T-cell (primary cell): ENCODE measurements around the gene SLFN12L. TPM values are rescaled to one million over a fixed set of nuclear protein-coding genes. Genes with fewer than 3 reads are reported as not detected.
"Not testable (repeated sequence)": the region's sequence is repeated elsewhere in the genome, so short reads cannot be mapped to it uniquely, and the experiment has no call there.

Experiments used
- ATAC-seq, 4 experiments: fragments of 200-7000 bp in 3 of 4; fragments of 150-1000 bp in 1 of 4; cut with Tn5 transposase; replicated peaks in 1 of 4; 1 replicate in 3 of 4; 2 replicates in 1 of 4; pipeline ENCODE4 v1.10.0; 2021; ENCODE audit warnings: moderate library complexity in 3 of 4, mild to moderate bottlenecking in 2 of 4, moderate number of reproducible peaks in 1 of 4
- CTCF ChIA-PET, 2 donors: fragments of 300-600 bp; sonication (Branson Sonifier 250); formaldehyde crosslinking; loops; one replicate each; lab custom pipeline; 2022; ENCODE audit warnings: antibody characterized with exemption in 2 of 2; lab: Charles Lee
- POLR2A ChIA-PET, 2 donors: fragments of 300-600 bp; sonication (Branson Sonifier 250); formaldehyde crosslinking; loops; one replicate each; lab custom pipeline; 2022; ENCODE audit warnings: antibody characterized with exemption in 2 of 2; lab: Charles Lee
- DNase-seq, 35 experiments: peaks; one replicate each; pipeline versions ENCODE4 v3.0.0 to v3.0.0-alpha.2; 2013 to 2023
- H3K27ac ChIP-seq: one replicate; pipeline ENCODE4 v1.5.1; 2013; ENCODE audit warnings: low read length
- H3K27me3 ChIP-seq, 2 experiments: replicated peaks in 1 of 2; 1 replicate in 1 of 2; 2 replicates in 1 of 2; pipeline versions ENCODE4 v1.6.1 to v1.7.0; 2013; ENCODE audit warnings: low read length in 1 of 2, mixed read lengths in 1 of 2; ENCODE audit not compliant: control insufficient read depth in 2 of 2, insufficient read depth in 2 of 2; ENCODE audit errors: extremely low read depth in 1 of 2
- H3K36me3 ChIP-seq, 2 donors: 1 replicate in 1 of 2; 2 replicates in 1 of 2; pipeline versions ENCODE4 v1.6.1 to v1.7.0; 2013; ENCODE audit warnings: low read length in 1 of 2; ENCODE audit not compliant: control insufficient read depth in 2 of 2, insufficient read depth in 1 of 2; ENCODE audit errors: extremely low read depth in 1 of 2
- H3K4me1 ChIP-seq, 2 experiments: 1 replicate in 1 of 2; 2 replicates in 1 of 2; pipeline versions ENCODE4 v1.6.1 to v1.7.0; 2013; ENCODE audit warnings: low read length in 2 of 2, mixed read lengths in 1 of 2; ENCODE audit not compliant: insufficient read depth in 2 of 2, control insufficient read depth in 1 of 2; ENCODE audit errors: extremely low read depth in 1 of 2
- H3K4me3 ChIP-seq, 2 donors: 1 replicate in 1 of 2; 2 replicates in 1 of 2; pipeline versions ENCODE4 v1.5.1 to v1.7.0; 2013; ENCODE audit warnings: mild to moderate bottlenecking in 2 of 2, low read length in 1 of 2, moderate library complexity in 1 of 2; ENCODE audit not compliant: control insufficient read depth in 1 of 2; ENCODE audit errors: extremely low read depth in 1 of 2
- H3K9me3 ChIP-seq: 2 replicates; pipeline ENCODE4 v1.7.0; 2013
- H3K27ac Mint-ChIP-seq, 2 donors: one replicate each; pipeline ENCODE4 v1.8.0; 2020 to 2021; ENCODE audit warnings: mild to moderate bottlenecking in 2 of 2, mixed read lengths in 2 of 2
- H3K27me3 Mint-ChIP-seq, 2 donors: one replicate each; pipeline ENCODE4 v1.8.0; 2021 to 2022; ENCODE audit warnings: mixed read lengths in 2 of 2
- H3K36me3 Mint-ChIP-seq: one replicate; pipeline ENCODE4 v1.8.0; 2021; ENCODE audit warnings: mixed read lengths
- H3K4me1 Mint-ChIP-seq, 3 donors: one replicate each; pipeline ENCODE4 v1.8.0; 2020 to 2022; ENCODE audit warnings: mixed read lengths in 3 of 3, mild to moderate bottlenecking in 1 of 3
- H3K4me3 Mint-ChIP-seq, 3 donors: one replicate each; pipeline ENCODE4 v1.8.0; 2020 to 2022; ENCODE audit warnings: mild to moderate bottlenecking in 3 of 3, mixed read lengths in 3 of 3, moderate library complexity in 3 of 3
- H3K9me3 Mint-ChIP-seq, 3 donors: one replicate each; pipeline ENCODE4 v1.8.0; 2020 to 2022; ENCODE audit warnings: mixed read lengths in 3 of 3
- WGBS: methylation state at CpG from one replicate; pipeline ENCODE4 v1.1.5; 2013; ENCODE audit warnings: missing lambda C conversion rate; ENCODE audit not compliant: insufficient coverage; 5-methylcytosine and 5-hydroxymethylcytosine counted together
- total RNA-seq, 35 experiments: library from RNA in 6 of 35; stranded (reverse) in 6 of 35; fragments of 120-200 nt in 1 of 35; gene quantifications; one replicate each; pipeline versions ENCODE4 v1.2.1 to v1.2.4 and lab custom pipeline; 2013 to 2026

Gene SLFN12L
- total RNA-seq, 5 donors from 2014 or later (not counting 1 experiment from before 2014, with no cell fraction given): 79.7 to 113 (median 90.7) TPM

DNA sequence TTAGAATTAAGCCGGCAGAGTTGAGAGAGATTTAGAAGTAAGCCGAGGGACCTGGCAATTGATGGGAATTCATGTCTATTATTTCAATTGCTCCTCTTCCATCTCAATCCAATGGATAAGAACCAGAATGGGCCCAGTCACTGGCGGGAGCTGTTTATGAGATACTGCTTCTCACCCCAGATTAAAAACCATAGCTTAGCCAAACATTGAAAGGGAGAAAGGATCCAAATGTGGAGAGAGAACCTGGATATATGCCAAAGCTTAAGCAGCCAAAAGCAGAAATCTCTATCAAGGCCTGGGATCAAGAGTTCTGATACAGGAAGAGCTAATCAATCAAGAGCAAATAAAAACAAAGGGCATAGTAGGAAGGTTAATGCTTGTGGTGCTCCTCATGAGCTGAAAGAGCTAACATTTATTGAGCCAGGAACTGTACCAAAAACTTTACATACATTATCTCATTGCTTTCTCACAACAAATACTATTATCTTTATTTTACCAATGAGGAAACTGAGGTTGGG, 2.8 kb downstream of the SLFN12L start:
- H3K9me3 Mint-ChIP-seq: no peaks in the 10 kb centered on the region
- peak overlapping the region in 1 of 2 donors; percentile 62 for H3K4me3 ChIP-seq
- H3K4me3 Mint-ChIP-seq: peak overlapping the region; percentile 75 to 89 (median 75)
- no peak for ATAC-seq
- peaks cover 59 to 78% (median 63%) of the 10 kb centered on the region in 3 donors for H3K4me1 Mint-ChIP-seq
- no CpG with 5 or more reads among the region's 3 CpGs for WGBS
- no peaks in the 10 kb centered on the region for H3K9me3 ChIP-seq
- H3K27me3 ChIP-seq: no peaks in the 10 kb centered on the region
- H3K27me3 Mint-ChIP-seq: no peaks in the 10 kb centered on the region
- peak overlapping the region; percentile 89 to 99 for H3K27ac Mint-ChIP-seq
- peaks cover 19% of the 10 kb centered on the region for H3K36me3 Mint-ChIP-seq
- DNase-seq: no peak
- H3K36me3 ChIP-seq: no peaks in the 10 kb centered on the region
- ChIA-PET CTCF (interaction anchor here (0.5 to 8.7 kb wide), 21 partner anchors 8 to 879 kb away, joined by 3 to 136 read pairs (median 3); partner anchors contain the start of genes PEX12 (in 1 of the 2) and SLFN13 (in 1 of the 2)), POLR2A (interaction anchor here (0.6 to 0.7 kb wide), 5 partner anchors 36 to 321 kb away, joined by 3 to 6 read pairs (median 3); no protein-coding TSS in a partner anchor)
- H3K4me1 ChIP-seq: peaks cover 36 to 55% of the 10 kb centered on the region in 2 experiments
- H3K27ac ChIP-seq: peak overlapping the region; percentile 82

- no peak overlapping the region for H3K4me3 ChIP-seq
- Mint-ChIP-seq H3K27ac (peak overlapping the region; percentile 47 to 66), H3K36me3 (peaks cover 49% of the 10 kb centered on the region), H3K27me3 (no peaks in the 10 kb centered on the region), H3K9me3 (no peaks in the 10 kb centered on the region), H3K4me1 (peaks cover 72 to 89% (median 74%) of the 10 kb centered on the region in 3 donors), H3K4me3 (peak overlapping the region in 2 of 3 donors; percentile 25 to 63)
- POLR2A ChIA-PET: interaction anchor here (0.6 to 1.5 kb wide), 4 partner anchors 158 to 284 kb away, joined by 3 to 6 read pairs (median 3); partner anchors contain the start of gene SLFN11 (in 1 of the 2)
- peak in 1 of 35 experiments; percentile 52 for DNase-seq
- H3K27me3 ChIP-seq: no peaks in the 10 kb centered on the region
- no peaks in the 10 kb centered on the region for H3K36me3 ChIP-seq
- CTCF ChIA-PET: interaction anchor here in 1 of 2 donors (0.6 to 2.9 kb wide), 9 partner anchors 10 to 468 kb away, joined by 3 to 13 read pairs (median 4); no protein-coding TSS in a partner anchor
- WGBS: no CpG with 5 or more reads among the region's 1 CpG
- no peaks in the 10 kb centered on the region for H3K9me3 ChIP-seq
- H3K4me1 ChIP-seq: peaks cover 19 to 43% of the 10 kb centered on the region in 2 experiments
- ATAC-seq: peak in 1 of 4 experiments; percentile 29
- H3K27ac ChIP-seq: peak overlapping the region; percentile 82
Measured at GRCh38 chr17:35531160-35531559, 6.3 kb downstream of the SLFN12L start.

DNA sequence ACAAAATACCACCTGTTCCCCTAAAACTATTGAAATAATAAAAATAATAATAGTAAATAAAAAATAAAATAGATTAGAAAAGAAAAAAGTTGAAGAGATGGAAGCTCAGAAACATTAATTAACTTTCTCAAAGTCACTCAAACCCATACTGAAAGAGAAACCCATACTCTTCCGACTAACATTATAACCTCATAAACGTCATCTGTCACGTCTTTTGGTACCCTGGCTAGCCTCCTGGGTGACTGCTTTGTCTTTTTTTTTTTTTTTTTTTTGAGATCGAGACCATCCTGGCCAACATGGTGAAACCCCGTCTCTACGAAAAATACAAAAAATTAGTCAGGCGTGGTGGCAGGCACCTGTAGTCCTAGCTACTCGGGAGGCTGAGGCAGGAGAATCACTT, 7.6 kb downstream of the SLFN12L start:
- peak overlapping the region; percentile 42 to 63 (median 57) for H3K4me3 Mint-ChIP-seq
- no peaks in the 10 kb centered on the region for H3K27me3 Mint-ChIP-seq
- ChIA-PET POLR2A (interaction anchor here in 1 of 2 donors (0.5 kb wide), 1 partner anchor 8 kb away, joined by 4 read pairs; no protein-coding TSS in a partner anchor), CTCF (interaction anchor here in 1 of 2 donors (2.9 kb wide), 1 partner anchor 9 kb away, joined by 13 read pairs; no protein-coding TSS in a partner anchor)
- Histone ChIP-seq H3K9me3 (no peaks in the 10 kb centered on the region), H3K4me1 (peaks cover 17 to 35% of the 10 kb centered on the region in 2 experiments), H3K36me3 (no peaks in the 10 kb centered on the region), H3K4me3 (no peak overlapping the region), H3K27me3 (no peaks in the 10 kb centered on the region), H3K27ac (peak overlapping the region; percentile 52)
- no peaks in the 10 kb centered on the region for H3K9me3 Mint-ChIP-seq
- DNase-seq: peak in 1 of 35 experiments; percentile 59
- WGBS: 68% methylated on average over 3 of the region's 8 CpGs
- peaks cover 57% of the 10 kb centered on the region for H3K36me3 Mint-ChIP-seq
- peaks cover 82 to 94% (median 83%) of the 10 kb centered on the region in 3 donors for H3K4me1 Mint-ChIP-seq
- peak in 1 of 4 experiments; percentile 46 for ATAC-seq
- H3K27ac Mint-ChIP-seq: peak overlapping the region; percentile 63 to 90

DNA sequence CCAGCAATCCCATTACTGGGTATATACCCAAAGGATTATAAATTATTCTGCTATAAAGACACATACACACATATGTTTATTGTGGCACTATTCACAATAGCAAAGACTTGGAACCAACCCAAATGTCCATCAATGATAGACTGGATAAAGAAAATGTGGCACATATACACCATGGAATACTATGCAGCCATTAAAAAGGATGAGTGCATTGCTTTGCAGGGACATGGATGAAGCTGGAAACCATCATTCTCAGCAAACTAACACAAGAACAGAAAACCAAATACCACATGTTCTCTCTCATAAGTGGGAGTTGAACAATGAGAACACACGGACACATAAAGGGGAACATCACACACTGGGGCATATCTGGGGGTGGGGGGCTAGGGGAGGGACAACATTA, 8.2 kb downstream of the SLFN12L start:
- peaks cover 55% of the 10 kb centered on the region for H3K36me3 Mint-ChIP-seq
- ATAC-seq, CTCF ChIA-PET, H3K27me3 ChIP-seq, H3K36me3 ChIP-seq, H3K9me3 ChIP-seq, DNase-seq, H3K27me3 Mint-ChIP-seq, H3K4me3 ChIP-seq, H3K9me3 Mint-ChIP-seq: not testable (repeated sequence)
- H3K4me1 Mint-ChIP-seq: peaks cover 82 to 94% (median 83%) of the 10 kb centered on the region in 3 donors
- POLR2A ChIA-PET: interaction anchor here in 1 of 2 donors (0.5 kb wide), 1 partner anchor 8 kb away, joined by 4 read pairs; no protein-coding TSS in a partner anchor
- peak overlapping the region; percentile 73 to 74 for H3K27ac Mint-ChIP-seq
- H3K4me1 ChIP-seq: peaks cover 12 to 36% of the 10 kb centered on the region in 2 experiments
- H3K4me3 Mint-ChIP-seq: peak overlapping the region in 2 of 3 donors; percentile 49 to 72
- peak overlapping the region; percentile 52 for H3K27ac ChIP-seq
- no CpG with 5 or more reads among the region's 1 CpG for WGBS

DNA sequence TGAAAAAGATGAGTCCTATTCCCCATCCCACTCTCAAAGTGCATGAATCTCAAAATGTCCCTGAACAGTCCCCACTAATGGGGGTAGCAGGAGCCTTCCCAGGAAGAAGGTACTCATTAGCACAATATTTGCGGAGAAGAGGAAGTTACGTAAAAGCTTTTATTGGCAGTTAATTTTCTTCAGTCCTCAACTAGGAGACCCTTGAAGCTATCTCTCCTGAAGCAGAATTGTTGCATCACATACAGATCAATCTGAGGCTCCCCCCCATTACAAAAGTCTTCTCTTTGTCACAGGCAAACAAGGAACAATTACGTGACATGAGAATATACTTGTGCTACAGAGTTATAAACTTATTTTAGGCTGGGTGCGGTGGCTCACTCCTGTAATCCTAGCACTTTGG, 14.2 kb downstream of the SLFN12L start:
- peak overlapping the region; percentile 57 for H3K27ac ChIP-seq
- H3K4me1 ChIP-seq: peaks cover 26 to 56% of the 10 kb centered on the region in 2 experiments
- ATAC-seq (no peak), DNase-seq (no peak)
- peaks cover 96 to 98% (median 97%) of the 10 kb centered on the region in 3 donors for H3K4me1 Mint-ChIP-seq
- 100% methylated on average over 3 of the region's 4 CpGs for WGBS
- H3K4me3 ChIP-seq: no peak overlapping the region
- no peaks in the 10 kb centered on the region for H3K27me3 ChIP-seq
- no peaks in the 10 kb centered on the region for H3K9me3 ChIP-seq
- peaks cover 0 to 28% of the 10 kb centered on the region in 2 donors for H3K36me3 ChIP-seq
- peak overlapping the region in 2 of 3 donors; percentile 31 to 72 for H3K4me3 Mint-ChIP-seq
- peaks cover 73% of the 10 kb centered on the region for H3K36me3 Mint-ChIP-seq
- no peaks in the 10 kb centered on the region for H3K9me3 Mint-ChIP-seq
- H3K27ac Mint-ChIP-seq: peak overlapping the region; percentile 74 to 84
- ChIA-PET POLR2A (no interaction called here), CTCF (no interaction called here)
- H3K27me3 Mint-ChIP-seq: no peaks in the 10 kb centered on the region

DNA sequence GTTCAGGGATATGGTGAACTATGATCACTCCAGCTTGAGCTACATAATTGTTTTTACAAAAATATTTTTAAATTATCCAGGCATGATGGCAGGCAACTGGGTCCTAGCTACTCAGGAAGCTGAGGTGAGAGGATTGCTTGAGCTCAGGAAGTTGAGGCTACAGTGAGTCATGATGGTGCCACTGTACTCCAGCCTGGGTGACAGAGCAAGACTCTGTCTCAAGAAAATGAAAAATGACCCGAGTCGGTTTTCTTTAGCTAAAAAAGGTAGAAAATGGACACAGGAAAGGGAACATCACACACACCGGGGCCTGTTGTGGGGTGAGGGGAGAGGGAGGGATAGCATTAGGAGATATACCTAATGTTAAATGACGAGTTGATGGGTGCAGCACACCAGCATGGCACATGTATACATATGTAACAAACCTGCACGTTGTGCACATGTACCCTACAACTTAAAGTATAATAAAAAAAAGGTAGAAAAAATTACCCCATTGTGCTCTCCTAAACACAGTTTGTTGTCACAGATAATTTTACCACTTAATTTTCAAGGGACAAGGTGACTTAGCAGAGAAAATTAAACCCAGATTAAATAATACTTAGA, 15.7 kb downstream of the SLFN12L start:
- WGBS: 0% methylated on average over 2 of the region's 5 CpGs
- Mint-ChIP-seq H3K36me3 (peaks cover 75% of the 10 kb centered on the region), H3K4me1 (peaks cover 96 to 98% (median 97%) of the 10 kb centered on the region in 3 donors), H3K27ac (peak overlapping the region; percentile 87 to 89), H3K4me3 (peak overlapping the region; percentile 46 to 72 (median 68))
- peak overlapping the region; percentile 57 for H3K27ac ChIP-seq
- H3K27me3 Mint-ChIP-seq, H3K27me3 ChIP-seq, H3K9me3 Mint-ChIP-seq, H3K4me3 ChIP-seq, H3K9me3 ChIP-seq: not testable (repeated sequence)
- ChIA-PET CTCF (interaction anchor here (0.6 to 1.7 kb wide), 11 partner anchors 9 to 209 kb away, joined by 3 to 13 read pairs (median 5); partner anchors contain the start of gene SLFN11 (in 1 of the 2)), POLR2A (interaction anchor here (0.5 to 1.2 kb wide), 7 partner anchors 8 to 308 kb away, joined by 3 to 9 read pairs (median 5); no protein-coding TSS in a partner anchor)
- DNase-seq: peak in 32 of 35 experiments; percentile 7 to 71 (median 39)
- H3K36me3 ChIP-seq: peaks cover 0 to 28% of the 10 kb centered on the region in 2 donors
- peak; percentile 95 to 100 (median 98) for ATAC-seq
- peaks cover 26 to 61% of the 10 kb centered on the region in 2 experiments for H3K4me1 ChIP-seq
